Right lobe of liver (tissue), 4 donors: Measurements from ENCODE around the gene EIF4E3.

Experiments used
- CTCF ChIP-seq, 4 donors: fragments of 200-600 bp in 3 of 4; fragments of 450-650 bp in 1 of 4; IDR thresholded peaks; one replicate each; pipeline versions ENCODE4 v1.5.1 to v1.8.0; 2016 to 2022; ENCODE audit warnings: antibody characterized with exemption in 4 of 4, mild to moderate bottlenecking in 2 of 4
- POLR2A ChIP-seq: fragments of 450-650 bp; IDR thresholded peaks from one replicate; pipeline ENCODE4 v1.6.1; 2017; ENCODE audit warnings: antibody characterized with exemption, mild to moderate bottlenecking
- donor health status: DM: no; HTN: no; CAD: no.
- donor health status: DM: no; HTN: no; CAD: no.
- donor health status: DM: no; HTN: yes; CAD: no.

DNA sequence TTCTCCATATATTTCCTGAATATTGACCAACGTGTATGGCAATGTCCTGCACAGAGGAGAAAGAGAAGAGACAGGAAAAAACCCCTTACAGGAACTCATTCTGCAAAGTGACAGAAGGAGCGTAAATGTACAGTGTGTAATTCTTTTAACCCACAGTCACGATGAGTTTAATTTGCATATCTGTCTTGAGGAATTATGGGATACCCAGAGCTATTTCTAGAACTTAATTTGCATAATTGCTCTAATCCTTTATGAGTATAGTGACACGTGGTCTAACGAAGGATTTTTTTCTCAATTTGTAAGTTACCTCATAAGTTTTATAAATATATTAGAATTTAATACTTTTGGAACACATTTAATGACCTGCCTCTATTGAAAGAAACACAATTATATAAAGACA is 38.2 kb upstream of the EIF4E3 start:
- TF ChIP-seq CTCF (IDR thresholded peaks at IDR 0.05) (no peak), POLR2A (no peak)
